Activated CD4-positive, CD25-positive, alpha-beta regulatory T cell (primary cell): ENCODE data around the gene AP1G1.
"Not testable (repeated sequence)": the region's sequence is repeated elsewhere in the genome, so short reads cannot be mapped to it uniquely, and the experiment has no call there.

ENCODE experiments used
- DNase-seq, 4 experiments: peaks; one replicate each; lab custom pipeline; 2025; lab: John Stamatoyannopoulos, UW

The AP1G1 gene

GRCh38 chr16:71807905-71808592 lies 585 bp downstream of the AP1G1 start:
- DNase-seq: peak in 1 of 4 experiments; percentile 56

- DNase-seq: no peak
These were observed 5.3 kb downstream of the AP1G1 start for GRCh38 chr16:71803305-71803690.

GRCh38 chr16:71796501-71797097 lies 12.0 kb downstream of the AP1G1 start:
- DNase-seq: no peak

- no peak for DNase-seq
These were observed 13.7 kb downstream of the AP1G1 start for GRCh38 chr16:71794943-71795342.

GRCh38 chr16:71794018-71794417 lies 14.6 kb downstream of the AP1G1 start:
- no peak for DNase-seq

- no peak for DNase-seq
These were observed 16.5 kb downstream of the AP1G1 start for GRCh38 chr16:71792176-71792575.

- not testable (repeated sequence) for DNase-seq
These were observed 18.3 kb downstream of the AP1G1 start for GRCh38 chr16:71790329-71790728.

- DNase-seq: no peak
These were observed 19.5 kb downstream of the AP1G1 start for GRCh38 chr16:71789136-71789535.

- DNase-seq: no peak
These were observed 20.1 kb downstream of the AP1G1 start for GRCh38 chr16:71788578-71788977.

- DNase-seq: not testable (repeated sequence)
These were observed 23.5 kb downstream of the AP1G1 start for GRCh38 chr16:71785143-71785542.

- DNase-seq: no peak
These were observed 24.5 kb downstream of the AP1G1 start for GRCh38 chr16:71784093-71784492.

GRCh38 chr16:71781741-71782140 lies 26.9 kb downstream of the AP1G1 start:
- DNase-seq: no peak

- DNase-seq: no peak
These were observed 28.0 kb downstream of the AP1G1 start for GRCh38 chr16:71780521-71781089.

- DNase-seq: no peak
These were observed 29.9 kb downstream of the AP1G1 start for GRCh38 chr16:71778780-71779179.

GRCh38 chr16:71777329-71777728 lies 31.3 kb downstream of the AP1G1 start:
- no peak for DNase-seq

GRCh38 chr16:71775949-71776348 lies 32.7 kb downstream of the AP1G1 start:
- no peak for DNase-seq

- DNase-seq: no peak
These were observed 37.1 kb downstream of the AP1G1 start for GRCh38 chr16:71771571-71771970.

- no peak for DNase-seq
These were observed 39.4 kb downstream of the AP1G1 start for GRCh38 chr16:71769222-71769621.

GRCh38 chr16:71767060-71767900 lies 41.4 kb downstream of the AP1G1 start:
- DNase-seq: no peak

GRCh38 chr16:71762186-71762585 lies 46.4 kb downstream of the AP1G1 start:
- DNase-seq: no peak

GRCh38 chr16:71761097-71761496 lies 47.5 kb downstream of the AP1G1 start:
- DNase-seq: no peak

- no peak for DNase-seq
These were observed 50.3 kb downstream of the AP1G1 start for GRCh38 chr16:71758293-71758760.

- no peak for DNase-seq
These were observed 54.0 kb downstream of the AP1G1 start for GRCh38 chr16:71754652-71755051.
